Mucosa of descending colon (tissue), 3 donors: ENCODE measurements around the gene HOXD11. TPM values are rescaled to one million over a fixed set of nuclear protein-coding genes. Genes with fewer than 3 reads are reported as not detected.

Experiments used
- ATAC-seq: fragments of 200-7000 bp; cut with Tn5 transposase; one replicate; pipeline ENCODE4 v1.9.1; 2020; ENCODE audit warnings: mild to moderate bottlenecking, moderate library complexity
- DNase-seq, 3 donors: peaks; one replicate each; pipeline ENCODE4 v3.0.0-alpha.2; 2020
- H3K36me3 ChIP-seq: fragments of 200-600 bp; one replicate; pipeline ENCODE4 v1.8.0; 2021; ENCODE audit warnings: low read depth, mild to moderate bottlenecking
- H3K4me1 ChIP-seq: fragments of 200-600 bp; one replicate; pipeline ENCODE4 v1.8.0; 2021; ENCODE audit warnings: low read depth, mild to moderate bottlenecking
- H3K4me3 ChIP-seq: fragments of 200-600 bp; one replicate; pipeline ENCODE4 v1.8.0; 2021; ENCODE audit warnings: mild to moderate bottlenecking
- H3K9me3 ChIP-seq: fragments of 200-600 bp; one replicate; pipeline ENCODE4 v1.8.0; 2021; ENCODE audit warnings: mild to moderate bottlenecking
- intact Hi-C, 2 donors: fragments of 100-400 bp; cut with DNase I in 1 of 2; cut with micrococcal nuclease in 1 of 2; formaldehyde crosslinking; loops; one replicate each; pipeline versions ENCODE4 v1.11.0 to v1.11.1; 2022; cut with DNase I, micrococcal nuclease
- total RNA-seq, 3 donors: library from RNA; stranded (reverse); fragmentation: NEBNext Ultra II Directional in 2 of 3; extraction: Animal tissue kit (Norgen Biotek cat#: 25700) in 2 of 3; gene quantifications; one replicate each; pipeline versions ENCODE4 v1.2.1 to v1.2.4, GENCODE V29; 2021 to 2023
- TF ChIP-seq, protein P1 (sequence below): fragments of 200-600 bp; IDR thresholded peaks from one replicate; pipeline ENCODE4 v1.8.0; 2022; ENCODE audit warnings: antibody characterized with exemption, mild to moderate bottlenecking
- donor health status: DM: no; HTN: no; CAD: no; lungs with moderate emphysema.
- donor health status: DM: no; HTN: no; CAD: no.
- donor health status: DM: no; HTN: yes; CAD: no.

The HOXD11 gene
- total RNA-seq, 3 donors from 2014 or later = 1.2 to 2.1 (median 2.1) TPM

DNA sequence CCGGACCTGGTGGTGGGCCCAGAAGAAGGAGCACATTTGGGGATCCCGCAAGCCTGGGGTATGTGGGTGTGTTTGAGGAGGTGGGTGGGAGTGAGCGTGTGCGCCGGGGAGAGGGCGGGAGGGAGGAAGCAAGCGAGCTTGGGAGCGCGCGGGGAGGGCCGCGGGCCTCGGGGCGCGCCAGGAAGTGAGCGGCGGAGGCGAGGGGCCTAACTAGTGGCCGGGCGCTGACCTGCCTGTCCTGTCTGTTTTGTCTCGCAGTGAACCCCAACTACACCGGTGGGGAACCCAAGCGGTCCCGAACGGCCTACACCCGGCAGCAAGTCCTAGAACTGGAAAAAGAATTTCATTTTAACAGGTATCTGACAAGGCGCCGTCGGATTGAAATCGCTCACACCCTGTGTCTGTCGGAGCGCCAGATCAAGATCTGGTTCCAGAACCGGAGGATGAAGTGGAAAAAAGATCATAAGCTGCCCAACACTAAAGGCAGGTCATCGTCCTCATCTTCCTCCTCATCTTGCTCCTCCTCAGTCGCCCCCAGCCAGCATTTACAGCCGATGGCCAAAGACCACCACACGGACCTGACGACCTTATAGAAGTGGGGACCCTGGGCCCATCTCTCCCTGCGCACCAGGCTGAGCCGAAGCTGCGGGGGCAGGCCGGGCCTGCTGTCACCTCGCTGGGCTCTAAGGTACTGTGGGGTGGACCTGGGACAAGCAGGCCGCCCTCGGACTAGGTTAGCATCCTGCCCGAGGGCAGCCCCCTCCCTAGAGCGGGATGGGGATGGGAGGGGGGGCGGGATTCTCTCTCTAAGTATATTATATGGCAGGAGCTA lies 45.5 kb downstream of the HOXD11 start:
- intact Hi-C loops = no loop called here
- DNase-seq (no peak), ATAC-seq (no peak)
- Histone ChIP-seq H3K9me3 (no peaks in the 10 kb centered on the region), H3K36me3 (no peaks in the 10 kb centered on the region), H3K4me3 (no peak overlapping the region), H3K4me1 (peaks cover 5% of the 10 kb centered on the region)
- TF ChIP-seq, protein P1, sequence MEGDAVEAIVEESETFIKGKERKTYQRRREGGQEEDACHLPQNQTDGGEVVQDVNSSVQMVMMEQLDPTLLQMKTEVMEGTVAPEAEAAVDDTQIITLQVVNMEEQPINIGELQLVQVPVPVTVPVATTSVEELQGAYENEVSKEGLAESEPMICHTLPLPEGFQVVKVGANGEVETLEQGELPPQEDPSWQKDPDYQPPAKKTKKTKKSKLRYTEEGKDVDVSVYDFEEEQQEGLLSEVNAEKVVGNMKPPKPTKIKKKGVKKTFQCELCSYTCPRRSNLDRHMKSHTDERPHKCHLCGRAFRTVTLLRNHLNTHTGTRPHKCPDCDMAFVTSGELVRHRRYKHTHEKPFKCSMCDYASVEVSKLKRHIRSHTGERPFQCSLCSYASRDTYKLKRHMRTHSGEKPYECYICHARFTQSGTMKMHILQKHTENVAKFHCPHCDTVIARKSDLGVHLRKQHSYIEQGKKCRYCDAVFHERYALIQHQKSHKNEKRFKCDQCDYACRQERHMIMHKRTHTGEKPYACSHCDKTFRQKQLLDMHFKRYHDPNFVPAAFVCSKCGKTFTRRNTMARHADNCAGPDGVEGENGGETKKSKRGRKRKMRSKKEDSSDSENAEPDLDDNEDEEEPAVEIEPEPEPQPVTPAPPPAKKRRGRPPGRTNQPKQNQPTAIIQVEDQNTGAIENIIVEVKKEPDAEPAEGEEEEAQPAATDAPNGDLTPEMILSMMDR = no peak

DNA sequence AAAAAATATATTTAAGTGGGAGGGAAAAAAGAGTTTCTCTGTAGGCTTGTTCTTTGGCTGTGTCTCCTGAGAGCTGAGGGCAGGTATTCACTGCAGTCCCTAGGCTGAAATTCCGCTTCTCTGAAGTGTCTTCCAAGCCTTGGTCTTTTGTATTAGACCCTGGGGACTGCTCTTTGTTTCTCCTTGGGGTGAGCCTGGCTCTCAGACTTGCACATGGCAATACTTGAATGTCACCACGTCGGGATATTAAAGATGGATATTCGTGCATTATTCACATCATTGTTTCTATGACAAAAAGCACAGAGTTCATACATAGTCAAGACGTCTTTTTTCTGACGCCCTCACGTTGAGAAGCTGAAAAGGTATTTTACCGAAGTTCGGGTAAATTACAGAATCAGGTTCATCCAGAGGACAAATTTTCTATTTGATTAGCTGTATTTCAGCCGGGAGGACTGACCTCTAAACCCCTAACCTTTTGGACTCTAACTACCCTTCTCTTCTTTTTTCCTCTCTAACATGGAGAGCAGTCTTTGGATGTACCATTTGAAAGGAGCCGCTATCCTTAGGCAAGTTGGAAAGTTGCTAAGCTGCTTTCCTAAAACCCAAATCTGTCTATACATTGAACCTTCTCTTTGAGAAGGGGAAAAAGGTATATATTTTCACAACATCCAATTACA lies 47.6 kb downstream of the HOXD11 start:
- Histone ChIP-seq H3K4me3 (no peak overlapping the region), H3K4me1 (peaks cover 15% of the 10 kb centered on the region), H3K36me3 (no peaks in the 10 kb centered on the region), H3K9me3 (no peaks in the 10 kb centered on the region)
- TF ChIP-seq, protein P1 = no peak
- intact Hi-C loops = no loop called here
- DNase-seq (no peak), ATAC-seq (no peak)

DNA sequence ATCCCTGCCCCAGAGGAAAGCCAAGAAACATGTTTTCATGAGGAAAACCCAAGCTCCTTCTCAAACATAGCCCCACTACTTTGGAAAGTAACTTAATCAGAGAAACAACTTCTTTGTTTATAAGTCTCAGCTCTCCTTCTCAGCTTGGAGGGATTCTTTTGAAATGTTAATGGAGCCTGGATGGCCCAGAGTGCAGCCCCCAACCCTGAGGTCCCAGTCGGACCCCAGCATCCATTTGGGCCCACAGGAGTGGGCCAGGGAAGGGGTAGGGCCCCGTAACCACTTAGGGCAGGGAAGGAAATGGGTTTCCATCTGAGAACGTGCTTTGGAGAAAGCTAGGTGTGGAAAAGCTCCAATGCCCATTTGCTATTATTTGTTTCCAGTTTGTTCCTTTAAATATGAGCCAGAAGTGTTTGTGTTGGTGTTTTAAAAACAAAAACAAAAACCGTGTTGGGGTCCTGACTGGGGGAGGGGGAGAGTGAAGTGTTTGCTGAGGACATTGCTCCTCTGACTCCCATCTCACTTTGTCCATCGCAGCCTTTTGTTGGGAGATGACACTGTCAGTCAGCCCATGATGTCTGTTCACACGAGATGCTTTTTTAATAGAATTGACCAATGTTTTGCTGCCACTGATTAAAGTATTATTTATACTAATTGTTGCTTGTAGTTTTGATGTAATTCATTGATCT lies 48.4 kb downstream of the HOXD11 start:
- Histone ChIP-seq H3K4me1 (peaks cover 15% of the 10 kb centered on the region), H3K9me3 (no peaks in the 10 kb centered on the region), H3K4me3 (no peak overlapping the region), H3K36me3 (no peaks in the 10 kb centered on the region)
- DNase-seq (no peak), ATAC-seq (no peak)
- TF ChIP-seq, protein P1 = no peak
- intact Hi-C loops = no loop called here

DNA sequence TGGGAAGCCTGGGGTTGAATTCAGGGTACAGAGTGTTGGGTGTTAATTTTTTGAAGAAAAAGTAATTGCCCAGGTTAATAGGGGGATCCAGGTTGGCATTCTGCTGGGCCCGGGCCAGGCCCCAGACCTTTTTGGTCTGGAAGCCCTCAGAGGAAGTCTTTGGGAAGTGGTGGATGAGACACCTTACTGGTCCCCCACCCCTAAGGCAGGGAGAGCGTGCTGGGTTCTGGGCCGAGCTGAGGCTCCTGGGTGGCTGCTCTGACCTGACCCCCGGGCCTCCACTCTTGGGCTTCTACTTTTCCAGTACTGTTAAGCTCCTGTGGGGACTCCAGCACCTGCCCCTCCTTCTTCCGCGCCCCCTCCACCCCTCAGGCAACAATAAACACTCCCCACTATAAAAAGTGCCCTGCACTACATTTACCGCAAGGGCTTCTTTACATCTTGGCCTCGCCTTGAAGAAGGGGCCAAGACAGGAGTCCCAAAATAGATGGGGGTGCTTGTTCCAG lies 49.3 kb downstream of the HOXD11 start:
- no peak overlapping the region for H3K4me3 ChIP-seq

More for the DNA sequence above, 49.3 kb downstream of the HOXD11 start:
- DNase-seq = no peak
- intact Hi-C loops = no loop called here
- Histone ChIP-seq H3K9me3 (no peaks in the 10 kb centered on the region), H3K4me1 (peaks cover 15% of the 10 kb centered on the region), H3K36me3 (no peaks in the 10 kb centered on the region)
- TF ChIP-seq, protein P1 = no peak
- no peak for ATAC-seq
